K562 (cell line): ENCODE measurements around the gene RITA1.

ENCODE experiments used
- BACH1 ChIP-seq: fragments of 200-800 bp; sonication (Bioruptor generic); IDR thresholded peaks from 2 replicates; pipeline ENCODE4 v1.6.1; 2016; ENCODE audit warnings: missing genetic modification characterization, missing compliant biosample characterization
- BCOR ChIP-seq: fragments of 450-650 bp; IDR thresholded peaks from 2 replicates; pipeline ENCODE4 v1.6.1; 2016
- CREB3 ChIP-seq: fragments of 450-650 bp; conservative IDR thresholded peaks from 2 replicates; pipeline ENCODE4 v1.6.1; 2016; ENCODE audit warnings: missing genetic modification characterization, low read depth, mild to moderate bottlenecking, missing compliant biosample characterization, moderate library complexity
- CTCF ChIP-seq, 3 experiments: IDR thresholded peaks in 2 of 3; conservative IDR thresholded peaks in 1 of 3; 2 replicates each; pipeline ENCODE4 v1.5.1; 2011 to 2012; ENCODE audit warnings: low read length in 3 of 3, mild to moderate bottlenecking in 3 of 3, control low read depth in 2 of 3, improper control_type of control experiment in 1 of 3, inconsistent platforms in 1 of 3, low read depth in 1 of 3, mixed read lengths in 1 of 3, moderate library complexity in 1 of 3; ENCODE audit not compliant: insufficient read depth in 2 of 3
- FOXK1 ChIP-seq: sonication (generic); formaldehyde crosslinking; IDR thresholded peaks from 2 replicates; pipeline ENCODE4 v1.8.0; 2022; ENCODE audit warnings: missing genetic modification reagents, mild to moderate bottlenecking, borderline replicate concordance
- GABPA ChIP-seq: fragments of 200-800 bp; sonication (Bioruptor generic); conservative IDR thresholded peaks from 2 replicates; pipeline ENCODE4 v1.6.1; 2016; ENCODE audit warnings: low read depth, missing genetic modification characterization, missing compliant biosample characterization
- POLR2A ChIP-seq: fragments of 450-650 bp; conservative IDR thresholded peaks from 2 replicates; pipeline ENCODE4 v1.6.1; 2016
- POLR2AphosphoS5 ChIP-seq: IDR thresholded peaks from 2 replicates; pipeline ENCODE4 v1.6.1; 2011; ENCODE audit warnings: mild to moderate bottlenecking, low read depth, low read length, moderate library complexity; ENCODE audit not compliant: control insufficient read depth, insufficient read depth
- RBM17 ChIP-seq: fragments of 200-400 bp; formaldehyde crosslinking; IDR thresholded peaks from 2 replicates; pipeline ENCODE4 v1.6.1; 2017; ENCODE audit warnings: low read depth, mild to moderate bottlenecking, low read length, borderline replicate concordance
- SMARCA5 ChIP-seq: fragments of 450-650 bp; IDR thresholded peaks from 2 replicates; pipeline ENCODE4 v1.6.1; 2016
- TF ChIP-seq, protein P1 (sequence below), 2 experiments: fragments of 250-450 bp in 1 of 2; fragments of 450-650 bp in 1 of 2; sonication (Bioruptor Pico) in 1 of 2; IDR thresholded peaks; 2 replicates each; pipeline versions ENCODE4 v1.6.1 to v1.8.0; 2016 to 2021; ENCODE audit warnings: mild to moderate bottlenecking in 2 of 2, moderate library complexity in 2 of 2, missing compliant biosample characterization in 1 of 2, missing genetic modification characterization in 1 of 2

DNA sequence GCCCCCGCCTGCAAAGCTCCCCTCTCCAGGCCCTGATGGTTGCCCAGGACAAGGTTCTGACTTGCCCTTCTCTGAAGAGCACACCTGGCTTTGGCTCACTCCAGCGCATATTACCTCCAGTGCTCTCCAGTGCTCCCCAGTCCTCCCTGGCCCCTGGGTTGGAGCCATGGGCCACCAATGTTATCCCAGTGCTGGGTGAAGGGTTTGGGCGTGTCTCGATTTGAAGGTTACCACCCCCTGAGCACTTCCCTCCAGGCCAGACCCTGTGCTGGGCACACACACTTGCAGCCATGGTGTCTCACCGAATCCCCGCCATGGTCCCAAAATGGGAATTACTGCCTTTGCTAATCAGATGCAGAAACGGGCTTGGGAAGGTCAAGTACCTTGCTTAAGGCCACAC lies 11.1 kb downstream of the RITA1 start:
- TF ChIP-seq BCOR (no peak), POLR2A (no peak), GABPA (tag) (no peak), CTCF (IDR thresholded peaks at IDR 0.05 in 2 of 3, conservative IDR thresholded peaks at IDR 0.05 in 1 of 3; ENCODE audit: insufficient read depth in 2 of 3, low read depth in 1 of 3, low read length in 3 of 3) (no peak), SMARCA5 (no peak), RBM17 (no peak), BACH1 (no peak), POLR2AphosphoS5 (no peak), CREB3 (tag) (no peak), FOXK1 (CRISPR knock-in tag) (no peak)
- TF ChIP-seq, protein P1, sequence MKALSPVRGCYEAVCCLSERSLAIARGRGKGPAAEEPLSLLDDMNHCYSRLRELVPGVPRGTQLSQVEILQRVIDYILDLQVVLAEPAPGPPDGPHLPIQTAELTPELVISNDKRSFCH (CRISPR knock-in tag; IDR thresholded peaks at IDR 0.05), result no peak
- TF ChIP-seq, protein P1 (tag; IDR thresholded peaks at IDR 0.05), result no peak
